Left hindlimb (tissue), 1 donor: Measurements from ENCODE around the gene LIMCH1.

Source experiments
- DNase-seq: peaks from one replicate; pipeline ENCODE4 v3.0.0-alpha.2; 2018

The LIMCH1 gene

GRCh38 chr4:41744572-41745291, 206.8 kb downstream of the LIMCH1 start:
- no peak for DNase-seq

GRCh38 chr4:41745292-41746024, 207.5 kb downstream of the LIMCH1 start:
- no peak for DNase-seq

- no peak for DNase-seq
Observed at GRCh38 chr4:41746025-41746439, 208.1 kb downstream of the LIMCH1 start.

- no peak for DNase-seq
Observed at GRCh38 chr4:41746440-41747229, 208.7 kb downstream of the LIMCH1 start.

- DNase-seq, result no peak
Observed at GRCh38 chr4:41747230-41748055, 209.5 kb downstream of the LIMCH1 start.

- no peak for DNase-seq
Observed at GRCh38 chr4:41748074-41748570, 210.2 kb downstream of the LIMCH1 start.

GRCh38 chr4:41748571-41749475, 210.9 kb downstream of the LIMCH1 start, which contains the start of gene PHOX2B:
TSS of gene PHOX2B (minus strand) at chr4:41748725. CDS start at chr4:41748610, 115 bp downstream.
- DNase-seq, result no peak

- DNase-seq, result no peak
Observed at GRCh38 chr4:41749631-41750039, 211.7 kb downstream of the LIMCH1 start.
